ENCODE data around the gene TREML4. TPM values are rescaled to one million over a fixed set of nuclear protein-coding genes. Genes with fewer than 3 reads are reported as not detected.

The TREML4 gene
- total and polyA plus RNA-seq, 10 of the 15 experiments (the other 5 are each of a cell fraction or from before 2014, with no cell fraction given), result not detected

- H3K27me3 ChIP-seq (replicated peaks in 1 of 2; ENCODE audit: control insufficient read depth in 2 of 2, insufficient read depth in 2 of 2, low read length in 1 of 2), result no peaks in the 10 kb centered on the region
- in situ Hi-C loops (cut with MboI) (no loop called here), intact Hi-C loops (cut with micrococcal nuclease; ENCODE audit: unreplicated experiment) (no loop called here)
- ChIA-PET POLR2A (no interaction called here), RAD21 (ENCODE audit: unreplicated experiment) (interaction anchor here (0.8 kb wide), 1 partner anchor 94 kb away, joined by 3 read pairs; no protein-coding TSS in a partner anchor), CTCF (interaction anchor here (1.2 to 3.7 kb wide), 3 partner anchors 93 to 135 kb away, joined by 3 to 49 read pairs (median 4); no protein-coding TSS in a partner anchor), SMC1A (ENCODE audit: uncharacterized antibody, unreplicated experiment) (interaction anchor here (0.9 to 2.2 kb wide), 3 partner anchors 8 to 149 kb away, joined by 3 to 6 read pairs (median 4); no protein-coding TSS in a partner anchor)
- FAIRE-seq, result no peak
- no peak overlapping the region for H3K4me3 ChIP-seq
- BruUV-seq (replicated peaks), result no TSS peak
- no peak overlapping the region for H2AFZ ChIP-seq (ENCODE audit: control insufficient read depth, low read depth, low read length)
- no peaks in the 10 kb centered on the region for H3K4me1 ChIP-seq (ENCODE audit: control insufficient read depth, insufficient read depth, low read length)
- no peak for ATAC-seq
- no peaks in the 10 kb centered on the region for H4K20me1 ChIP-seq (ENCODE audit: control insufficient read depth, insufficient read depth)
- peaks cover 4% of the 10 kb centered on the region; the same call in 2 of the 3 replicates for H3K9me3 ChIP-seq (replicated peaks; ENCODE audit: control insufficient read depth, insufficient read depth, low read length)
- 56% methylated on average over 7 of the region's 7 CpGs for WGBS (ENCODE audit: insufficient coverage, insufficient replicate concordance, low lambda C conversion rate, missing lambda C conversion rate)
- H3K4me2 ChIP-seq (ENCODE audit: control insufficient read depth, insufficient read depth), result no peak overlapping the region
- no peak overlapping the region for H3K27ac ChIP-seq (ENCODE audit: control insufficient read depth, insufficient read depth)
- no peak for TF ChIP-seq EP300 (IDR thresholded peaks at IDR 0.05; ENCODE audit: borderline replicate concordance in 1 of 2, control insufficient read depth in 1 of 2, low read depth in 2 of 2, low read length in 2 of 2)
- no peak for TF ChIP-seq CBX3 (IDR thresholded peaks at IDR 0.05; ENCODE audit: borderline replicate concordance, low read depth)
- TF ChIP-seq ZBTB4 (CRISPR knock-in tag; IDR thresholded peaks at IDR 0.05), result no peak
- no peak for TF ChIP-seq ESRRA (IDR thresholded peaks at IDR 0.05; ENCODE audit: low read length)
- TF ChIP-seq EGR1 (IDR thresholded peaks at IDR 0.05; ENCODE audit: borderline replicate concordance in 1 of 2, low read depth in 2 of 2, low read length in 2 of 2), result no peak
- no peak for TF ChIP-seq NR2F1 (conservative IDR thresholded peaks at IDR 0.05)
- TF ChIP-seq E2F8 (IDR thresholded peaks at IDR 0.05; ENCODE audit: low read depth, partially characterized antibody), result no peak
- no peak for TF ChIP-seq SIN3A (IDR thresholded peaks at IDR 0.05; ENCODE audit: low read depth, low read length)
- no peak for TF ChIP-seq ETV6 (conservative IDR thresholded peaks at IDR 0.05 in 1 of 2, IDR thresholded peaks at IDR 0.05 in 1 of 2; ENCODE audit: borderline replicate concordance in 1 of 2, low read depth in 1 of 2)
- no peak for TF ChIP-seq NFIC (IDR thresholded peaks at IDR 0.05; ENCODE audit: low read depth, low read length)
- TF ChIP-seq PAX8 (IDR thresholded peaks at IDR 0.05), result no peak
- no peak for TF ChIP-seq MLLT1 (IDR thresholded peaks at IDR 0.05)
- no peak overlapping the region for H3K9ac ChIP-seq (ENCODE audit: control insufficient read depth, insufficient read depth, low read length)
- no peaks in the 10 kb centered on the region for H3K36me3 ChIP-seq (ENCODE audit: control insufficient read depth in 2 of 2, insufficient read depth in 2 of 2, low read length in 1 of 2)
- H3K79me2 ChIP-seq (ENCODE audit: control insufficient read depth, insufficient read depth, low read length), result no peaks in the 10 kb centered on the region
- no peak for DNase-seq (ENCODE audit: low read depth, low spot score)
These were observed 43.4 kb upstream of the TREML4 start for GRCh38 chr6:41184761-41185160.
